Esophagus squamous epithelium (tissue), 5 donors: ENCODE results near the gene RAD23A. TPM values are rescaled to one million over a fixed set of nuclear protein-coding genes. Genes with fewer than 3 reads are reported as not detected.
A peak's percentile ranks its signal among the peaks of the same experiment; 100 is the strongest.

Source experiments
- DNase-seq: peaks from one replicate; lab custom pipeline; 2025; lab: John Stamatoyannopoulos, UW
- H3K27ac ChIP-seq, 4 donors: fragments of 200-600 bp; sonication (generic); one replicate each; pipeline ENCODE4 v1.5.1; 2016 to 2019; ENCODE audit warnings: mild to moderate bottlenecking in 1 of 4
- H3K27me3 ChIP-seq, 4 donors: fragments of 200-600 bp; sonication (generic); 1 replicate in 3 of 4; 2 replicates in 1 of 4; pipeline versions ENCODE4 v1.5.1 to v1.6.0; 2017 to 2021; ENCODE audit warnings: antibody characterized with exemption in 1 of 4
- H3K36me3 ChIP-seq, 3 donors: fragments of 200-600 bp; sonication (generic); one replicate each; pipeline ENCODE4 v1.5.1; 2016 to 2019
- H3K4me1 ChIP-seq, 3 donors: fragments of 200-600 bp; sonication (generic); one replicate each; pipeline ENCODE4 v1.5.1; 2017 to 2019
- H3K4me3 ChIP-seq, 4 donors: fragments of 200-600 bp; sonication (generic); 1 replicate in 3 of 4; 2 replicates in 1 of 4; pipeline ENCODE4 v1.5.1; 2016 to 2019; ENCODE audit warnings: mild to moderate bottlenecking in 2 of 4, moderate library complexity in 1 of 4
- H3K9me3 ChIP-seq, 3 donors: fragments of 200-600 bp; sonication (generic); one replicate each; pipeline ENCODE4 v1.5.1; 2016 to 2019
- CTCF ChIP-seq, 6 experiments: fragments of 450-650 bp in 4 of 6; fragments of 200-600 bp in 2 of 6; sonication (generic) in 2 of 6; IDR thresholded peaks; one replicate each; pipeline ENCODE4 v1.5.1; 2016 to 2019; ENCODE audit warnings: antibody characterized with exemption in 6 of 6, mild to moderate bottlenecking in 4 of 6, moderate library complexity in 4 of 6
- POLR2A ChIP-seq, 4 donors: fragments of 450-650 bp; IDR thresholded peaks; one replicate each; pipeline ENCODE4 v1.6.1; 2017; ENCODE audit warnings: antibody characterized with exemption in 4 of 4, mild to moderate bottlenecking in 4 of 4, moderate library complexity in 3 of 4
- WGBS, 2 donors: methylation state at CpG; one replicate each; pipeline ENCODE4 v1.1.5; 2018; 5-methylcytosine and 5-hydroxymethylcytosine counted together
- intact Hi-C: fragments of 100-400 bp; cut with DNase I; formaldehyde crosslinking; loops from one replicate; pipeline ENCODE4 v1.15.0; 2022
- total RNA-seq, 4 donors: library from RNA; depleted of rRNA; stranded (reverse); fragments of >200 nt; gene quantifications; one replicate each; pipeline ENCODE4 v1.1.0, GENCODE V29; 2016
- donor health status: DM: yes; HTN: yes; CAD: no.

The RAD23A gene
- total RNA-seq, 4 donors from 2014 or later: 67.7 to 87.4 (median 82.4) TPM

- peak overlapping the region in 1 of 4 donors; percentile 62 for H3K27ac ChIP-seq
- H3K9me3 ChIP-seq: no peaks in the 10 kb centered on the region
- H3K4me1 ChIP-seq: peaks cover 0 to 22% (median 0%) of the 10 kb centered on the region in 3 donors
- no peaks in the 10 kb centered on the region for H3K27me3 ChIP-seq
- no peaks in the 10 kb centered on the region for H3K36me3 ChIP-seq
- WGBS, 2 donors: 68% methylated on average over 11 to 16 of the region's 16 CpGs
- no peak overlapping the region for H3K4me3 ChIP-seq
- intact Hi-C loops: no loop called here
- no peak for TF ChIP-seq POLR2A (IDR thresholded peaks at IDR 0.05)
- no peak for TF ChIP-seq CTCF (IDR thresholded peaks at IDR 0.05)
- no peak for DNase-seq
Observed at GRCh38 chr19:12985049-12985776, 39.6 kb downstream of the RAD23A start.

GRCh38 chr19:12986726-12987125 lies 41.1 kb downstream of the RAD23A start:
- no peak overlapping the region for H3K4me3 ChIP-seq
- DNase-seq: no peak
- H3K36me3 ChIP-seq: no peaks in the 10 kb centered on the region
- peaks cover 0 to 22% (median 0%) of the 10 kb centered on the region in 3 donors for H3K4me1 ChIP-seq
- intact Hi-C loops: no loop called here
- TF ChIP-seq POLR2A (IDR thresholded peaks at IDR 0.05) (no peak), CTCF (IDR thresholded peaks at IDR 0.05) (no peak)
- no peaks in the 10 kb centered on the region for H3K27me3 ChIP-seq
- H3K9me3 ChIP-seq: no peaks in the 10 kb centered on the region
- no peak overlapping the region for H3K27ac ChIP-seq
- WGBS, 2 donors: 96 to 100% methylated on average over 3 to 12 of the region's 12 CpGs

- H3K27me3 ChIP-seq: no peaks in the 10 kb centered on the region
- no peak for DNase-seq
- H3K4me1 ChIP-seq: peaks cover 0 to 22% (median 0%) of the 10 kb centered on the region in 3 donors
- intact Hi-C loops: no loop called here
- 70 to 71% methylated on average over 2 to 3 of the region's 3 CpGs for WGBS, 2 donors
- no peak for TF ChIP-seq CTCF (IDR thresholded peaks at IDR 0.05)
- no peak for TF ChIP-seq POLR2A (IDR thresholded peaks at IDR 0.05)
- no peak overlapping the region for H3K4me3 ChIP-seq
- H3K27ac ChIP-seq: no peak overlapping the region
- H3K9me3 ChIP-seq: no peaks in the 10 kb centered on the region
- no peaks in the 10 kb centered on the region for H3K36me3 ChIP-seq
Observed at GRCh38 chr19:12987190-12987589, 41.5 kb downstream of the RAD23A start.

GRCh38 chr19:12987781-12988180 lies 42.1 kb downstream of the RAD23A start:
- intact Hi-C loops: no loop called here
- Histone ChIP-seq H3K27me3 (no peaks in the 10 kb centered on the region), H3K4me3 (no peak overlapping the region), H3K9me3 (no peaks in the 10 kb centered on the region), H3K27ac (no peak overlapping the region), H3K36me3 (no peaks in the 10 kb centered on the region), H3K4me1 (peaks cover 0 to 22% (median 0%) of the 10 kb centered on the region in 3 donors)
- no peak for DNase-seq
- 34 to 36% methylated on average over 4 of the region's 10 CpGs for WGBS, 2 donors
- TF ChIP-seq CTCF (IDR thresholded peaks at IDR 0.05) (no peak), POLR2A (IDR thresholded peaks at IDR 0.05) (no peak)

- intact Hi-C loops: no loop called here
- DNase-seq: no peak
Observed at GRCh38 chr19:12990431-12990830, 44.8 kb downstream of the RAD23A start.

More at GRCh38 chr19:12990431-12990830, 44.8 kb downstream of the RAD23A start:
- H3K4me1 ChIP-seq: peaks cover 0 to 23% (median 3%) of the 10 kb centered on the region in 3 donors
- no peak for TF ChIP-seq CTCF (IDR thresholded peaks at IDR 0.05)
- no peak for TF ChIP-seq POLR2A (IDR thresholded peaks at IDR 0.05)
- no peaks in the 10 kb centered on the region for H3K36me3 ChIP-seq
- 64 to 68% methylated on average over 12 to 16 of the region's 22 CpGs for WGBS, 2 donors
- H3K27ac ChIP-seq: no peak overlapping the region
- no peaks in the 10 kb centered on the region for H3K27me3 ChIP-seq
- no peak overlapping the region for H3K4me3 ChIP-seq
- H3K9me3 ChIP-seq: no peaks in the 10 kb centered on the region
